Gastrocnemius medialis (tissue), 4 donors: Measurements from ENCODE around the gene APOBR. TPM values are rescaled to one million over a fixed set of nuclear protein-coding genes. Genes with fewer than 3 reads are reported as not detected.

Source experiments
- ATAC-seq, 2 donors: fragments of 150-250 bp; one replicate each; pipeline ENCODE4 v1.9.1; 2016
- DNase-seq, 2 donors: peaks; one replicate each; pipeline ENCODE4 v3.0.0-alpha.2; 2019
- H3K27ac ChIP-seq, 4 donors: fragments of 200-600 bp; sonication (generic); 1 replicate in 1 of 4; 2 replicates in 3 of 4; pipeline ENCODE4 v1.5.1; 2016 to 2018; ENCODE audit warnings: mild to moderate bottlenecking in 2 of 4, moderate library complexity in 1 of 4
- H3K27me3 ChIP-seq, 3 donors: fragments of 200-600 bp; sonication (generic) in 2 of 3; 1 replicate in 1 of 3; 2 replicates in 2 of 3; pipeline versions ENCODE4 v1.5.1 to v1.6.0; 2016 to 2019; ENCODE audit warnings: mild to moderate bottlenecking in 1 of 3, moderate library complexity in 1 of 3
- H3K36me3 ChIP-seq, 2 donors: fragments of 200-600 bp; sonication (generic) in 1 of 2; one replicate each; pipeline ENCODE4 v1.5.1; 2017 to 2018
- H3K4me1 ChIP-seq, 2 donors: fragments of 200-600 bp; sonication (generic) in 1 of 2; one replicate each; pipeline ENCODE4 v1.5.1; 2016 to 2017; ENCODE audit warnings: mild to moderate bottlenecking in 2 of 2
- H3K4me3 ChIP-seq, 4 donors: fragments of 200-600 bp; sonication (generic) in 3 of 4; 1 replicate in 1 of 4; 2 replicates in 3 of 4; pipeline ENCODE4 v1.5.1; 2016 to 2019; ENCODE audit warnings: mild to moderate bottlenecking in 2 of 4
- H3K9me3 ChIP-seq, 3 donors: fragments of 200-600 bp; sonication (generic) in 2 of 3; 1 replicate in 1 of 3; 2 replicates in 2 of 3; pipeline ENCODE4 v1.5.1; 2016 to 2019
- POLR2A ChIP-seq, 2 donors: fragments of 450-650 bp; IDR thresholded peaks; one replicate each; pipeline ENCODE4 v1.6.1; 2017; ENCODE audit warnings: antibody characterized with exemption in 2 of 2, mild to moderate bottlenecking in 2 of 2, moderate library complexity in 2 of 2
- in situ Hi-C, 4 donors: fragments of 200-750 bp; cut with MboI; loops; one replicate each; pipeline versions ENCODE4 v1.15.0 to v1.8.0; 2017; ENCODE audit warnings: low sequenced_read_pairs in 4 of 4
- intact Hi-C: fragments of 100-400 bp; cut with DNase I; formaldehyde crosslinking; loops from one replicate; pipeline ENCODE4 v1.15.1; 2023; ENCODE audit warnings: low total_unique reads
- total RNA-seq, 4 donors: library from RNA; depleted of rRNA; stranded (reverse); fragments of >200 nt; gene quantifications; one replicate each; pipeline versions ENCODE4 v1.1.0 to v1.2.3, GENCODE V29; 2016
- TF ChIP-seq, protein P1 (sequence below), 5 experiments: fragments of 450-650 bp in 3 of 5; fragments of 200-600 bp in 2 of 5; sonication (generic) in 2 of 5; IDR thresholded peaks in 4 of 5; conservative IDR thresholded peaks in 1 of 5; 1 replicate in 4 of 5; 2 replicates in 1 of 5; pipeline ENCODE4 v1.5.1; 2016 to 2019; ENCODE audit warnings: antibody characterized with exemption in 5 of 5, mild to moderate bottlenecking in 3 of 5, moderate library complexity in 3 of 5

APOBR gene
- total RNA-seq, 4 donors from 2014 or later = 0.15 to 1.4 (median 0.54) TPM

DNA sequence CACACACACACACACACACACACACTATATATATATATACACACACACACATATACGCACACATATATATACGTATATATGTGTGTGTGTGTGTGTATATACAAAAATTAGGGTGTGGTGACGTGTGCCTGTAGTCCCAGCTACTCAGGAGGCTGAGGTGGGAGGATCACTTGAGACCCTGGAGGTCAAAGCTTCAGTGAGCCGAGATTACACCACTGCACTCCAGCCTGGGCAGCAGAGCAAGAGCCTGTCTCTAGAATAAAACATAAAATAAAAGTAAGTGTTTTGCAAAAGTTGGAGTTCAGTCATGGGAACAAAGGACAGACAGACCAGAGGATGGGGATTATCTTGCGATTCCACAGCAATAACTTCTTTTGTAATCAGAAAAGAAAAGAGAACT lies 33.5 kb downstream of the APOBR start:
- in situ Hi-C loops (loop anchor here in 1 of 4 donors (25.0 kb wide), 1 partner anchor 309 kb away; the partner anchor contains the start of gene TUFM), intact Hi-C loops (no loop called here)
- no peak for DNase-seq
- H3K4me1 ChIP-seq = peaks cover 8 to 18% of the 10 kb centered on the region in 2 donors
- TF ChIP-seq, protein P1, sequence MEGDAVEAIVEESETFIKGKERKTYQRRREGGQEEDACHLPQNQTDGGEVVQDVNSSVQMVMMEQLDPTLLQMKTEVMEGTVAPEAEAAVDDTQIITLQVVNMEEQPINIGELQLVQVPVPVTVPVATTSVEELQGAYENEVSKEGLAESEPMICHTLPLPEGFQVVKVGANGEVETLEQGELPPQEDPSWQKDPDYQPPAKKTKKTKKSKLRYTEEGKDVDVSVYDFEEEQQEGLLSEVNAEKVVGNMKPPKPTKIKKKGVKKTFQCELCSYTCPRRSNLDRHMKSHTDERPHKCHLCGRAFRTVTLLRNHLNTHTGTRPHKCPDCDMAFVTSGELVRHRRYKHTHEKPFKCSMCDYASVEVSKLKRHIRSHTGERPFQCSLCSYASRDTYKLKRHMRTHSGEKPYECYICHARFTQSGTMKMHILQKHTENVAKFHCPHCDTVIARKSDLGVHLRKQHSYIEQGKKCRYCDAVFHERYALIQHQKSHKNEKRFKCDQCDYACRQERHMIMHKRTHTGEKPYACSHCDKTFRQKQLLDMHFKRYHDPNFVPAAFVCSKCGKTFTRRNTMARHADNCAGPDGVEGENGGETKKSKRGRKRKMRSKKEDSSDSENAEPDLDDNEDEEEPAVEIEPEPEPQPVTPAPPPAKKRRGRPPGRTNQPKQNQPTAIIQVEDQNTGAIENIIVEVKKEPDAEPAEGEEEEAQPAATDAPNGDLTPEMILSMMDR (IDR thresholded peaks at IDR 0.05 in 4 of 5, conservative IDR thresholded peaks at IDR 0.05 in 1 of 5) = no peak
- TF ChIP-seq POLR2A (IDR thresholded peaks at IDR 0.05) = no peak
- no peaks in the 10 kb centered on the region for H3K36me3 ChIP-seq
- no peak for ATAC-seq
- no peak overlapping the region for H3K27ac ChIP-seq
- no peaks in the 10 kb centered on the region for H3K9me3 ChIP-seq
- H3K4me3 ChIP-seq = no peak overlapping the region
- no peaks in the 10 kb centered on the region for H3K27me3 ChIP-seq

DNA sequence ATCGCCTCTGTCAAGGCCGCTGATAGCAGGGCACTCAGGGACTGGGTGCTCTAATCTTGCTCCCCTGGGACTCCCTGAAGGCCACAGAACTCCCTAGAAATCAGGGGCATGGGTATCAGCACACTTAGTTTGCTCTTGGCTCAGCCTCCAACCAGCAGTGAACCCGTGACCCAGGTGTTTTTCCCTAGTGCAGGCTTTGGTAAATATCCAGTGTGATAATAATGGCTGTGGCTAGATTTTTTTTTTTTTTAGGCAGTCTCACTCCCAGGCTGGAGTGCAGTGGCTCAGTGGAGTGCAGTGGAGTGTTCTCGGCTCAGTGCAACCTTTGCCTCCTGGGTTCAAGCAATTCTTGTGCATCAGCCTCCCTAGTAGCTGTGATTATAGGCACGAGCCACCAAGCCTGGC lies 34.0 kb downstream of the APOBR start:
- Histone ChIP-seq H3K4me1 (peaks cover 10 to 22% of the 10 kb centered on the region in 2 donors), H3K4me3 (no peak overlapping the region), H3K27me3 (no peaks in the 10 kb centered on the region), H3K9me3 (no peaks in the 10 kb centered on the region), H3K27ac (no peak overlapping the region), H3K36me3 (no peaks in the 10 kb centered on the region)
- ATAC-seq (no peak), DNase-seq (no peak)
- intact Hi-C loops (no loop called here), in situ Hi-C loops (loop anchor here in 1 of 4 donors (25.0 kb wide), 1 partner anchor 309 kb away; the partner anchor contains the start of gene TUFM)
- no peak for TF ChIP-seq POLR2A (IDR thresholded peaks at IDR 0.05)
- TF ChIP-seq, protein P1 (IDR thresholded peaks at IDR 0.05 in 4 of 5, conservative IDR thresholded peaks at IDR 0.05 in 1 of 5) = no peak

DNA sequence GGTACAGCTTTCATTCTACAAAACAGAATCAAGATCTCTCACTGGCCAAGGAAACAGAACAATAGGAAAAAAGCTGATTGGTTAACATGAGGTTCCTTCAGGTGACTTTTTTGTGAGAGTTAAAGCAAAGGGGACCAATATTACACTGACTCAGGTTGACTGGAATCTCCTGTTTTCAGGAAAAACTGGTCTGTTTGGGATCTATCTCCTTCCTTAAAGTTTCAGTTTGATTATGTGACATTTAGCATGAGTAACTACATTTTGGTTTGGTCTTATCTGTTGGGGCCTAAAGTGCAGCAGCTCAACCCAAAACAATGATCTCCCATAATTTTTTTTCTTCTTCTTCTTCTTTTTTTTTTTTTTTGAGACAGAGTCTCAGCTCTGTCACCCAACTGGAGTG lies 34.7 kb downstream of the APOBR start:
- H3K9me3 ChIP-seq = no peaks in the 10 kb centered on the region
- no peaks in the 10 kb centered on the region for H3K27me3 ChIP-seq
- peaks cover 10 to 23% of the 10 kb centered on the region in 2 donors for H3K4me1 ChIP-seq
- H3K36me3 ChIP-seq = no peaks in the 10 kb centered on the region
- in situ Hi-C loops (loop anchor here in 1 of 4 donors (25.0 kb wide), 1 partner anchor 308 kb away; the partner anchor contains the start of gene TUFM), intact Hi-C loops (no loop called here)
- ATAC-seq = no peak
- TF ChIP-seq, protein P1 (IDR thresholded peaks at IDR 0.05 in 4 of 5, conservative IDR thresholded peaks at IDR 0.05 in 1 of 5) = no peak
- TF ChIP-seq POLR2A (IDR thresholded peaks at IDR 0.05) = no peak
- DNase-seq = no peak
- no peak overlapping the region for H3K27ac ChIP-seq
- H3K4me3 ChIP-seq = no peak overlapping the region

DNA sequence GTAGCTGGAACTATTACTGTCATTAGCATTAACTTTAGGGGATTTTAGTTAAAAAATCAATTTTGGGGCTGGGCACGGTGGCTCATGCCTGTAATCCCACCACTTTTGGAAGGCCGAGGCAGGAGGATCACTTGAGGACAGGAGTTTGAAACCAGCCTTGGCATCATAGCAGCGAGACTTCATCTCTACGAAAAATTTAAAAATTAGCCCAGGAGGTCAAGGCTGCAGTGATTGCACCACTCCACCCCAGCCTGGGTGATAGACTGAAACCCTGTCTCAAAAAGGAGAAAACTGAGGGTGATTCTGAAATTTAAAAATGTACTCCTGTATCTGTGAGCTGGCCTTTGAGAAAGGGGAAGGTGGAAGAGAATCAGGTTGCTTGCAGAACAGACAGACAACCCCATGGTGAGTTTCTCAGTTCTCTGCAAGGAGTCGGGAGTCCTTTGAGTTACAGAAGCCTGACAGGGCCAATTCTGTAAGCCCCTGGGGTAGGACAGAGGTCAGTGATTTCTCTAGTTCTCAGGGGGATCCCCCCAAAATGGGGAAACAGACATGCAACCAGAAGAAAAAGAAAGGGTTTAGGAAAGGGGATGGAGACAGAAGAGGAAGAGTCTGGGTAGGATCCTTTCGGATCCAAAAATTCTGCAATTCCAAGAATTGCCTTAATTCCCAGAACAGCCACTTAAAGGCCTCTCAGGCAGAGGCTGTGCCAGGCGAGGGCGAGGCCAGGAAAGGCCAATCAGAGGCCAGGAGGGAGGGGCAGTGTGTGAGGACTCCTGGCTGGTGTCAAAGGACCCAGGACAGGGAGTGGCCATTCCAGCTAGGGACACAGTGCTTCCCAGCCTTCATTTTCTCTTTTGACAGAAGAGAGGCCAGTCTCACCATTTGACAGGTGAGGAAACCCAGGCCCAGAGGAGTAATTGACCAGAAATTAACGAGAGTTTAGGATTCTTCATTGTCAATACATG lies 37.6 kb downstream of the APOBR start:
- intact Hi-C loops (loop anchor here (10.0 kb wide), 3 partner anchors 343 to 1327 kb away; partner anchors contain the start of genes ATP2A1 and KDM8), in situ Hi-C loops (loop anchor here in 1 of 4 donors (25.0 kb wide), 1 partner anchor 305 kb away; the partner anchor contains the start of gene TUFM)
- Histone ChIP-seq H3K4me1 (peaks cover 22 to 49% of the 10 kb centered on the region in 2 donors), H3K4me3 (no peak overlapping the region), H3K27me3 (no peaks in the 10 kb centered on the region), H3K9me3 (no peaks in the 10 kb centered on the region), H3K36me3 (peaks cover 0 to 3% of the 10 kb centered on the region in 2 donors), H3K27ac (peak overlapping the region; percentile 98 to 99 (median 99))
- ATAC-seq = peak; percentile 59 to 70
- peak; percentile 86 to 94 for DNase-seq
- TF ChIP-seq, protein P1 (IDR thresholded peaks at IDR 0.05 in 4 of 5, conservative IDR thresholded peaks at IDR 0.05 in 1 of 5) = no peak
- peak; percentile 71 to 77 for TF ChIP-seq POLR2A (IDR thresholded peaks at IDR 0.05)
